Measurements from ENCODE around the gene MARCKS.
"Not testable (repeated sequence)": the region's sequence is repeated elsewhere in the genome, so short reads cannot be mapped to it uniquely, and the experiment has no call there.

The MARCKS gene

GRCh38 chr6:113901482-113901881 is 44.3 kb downstream of the MARCKS start:
- no peak for TF ChIP-seq Cebpa-rat (IDR thresholded peaks at IDR 0.05)
- H3K9ac ChIP-seq, result no peak overlapping the region
- no peak overlapping the region for H3K4me2 ChIP-seq
- no peaks in the 10 kb centered on the region for H3K36me3 ChIP-seq
- no peaks in the 10 kb centered on the region for H4K20me1 ChIP-seq
- no peak overlapping the region for H3K4me3 ChIP-seq
- no peaks in the 10 kb centered on the region for H3K27me3 ChIP-seq
- 0 out of 2 replicates have a peak, but pooled peaks cover 5% of the 10 kb centered on the region for H3K9me3 ChIP-seq
- H3K4me1 ChIP-seq, result no peaks in the 10 kb centered on the region
- no peak overlapping the region for H3K27ac ChIP-seq

- no peaks in the 10 kb centered on the region for H3K9me3 ChIP-seq
- no peak for TF ChIP-seq Cebpa-rat (IDR thresholded peaks at IDR 0.05)
- no peaks in the 10 kb centered on the region for H4K20me1 ChIP-seq
- no peaks in the 10 kb centered on the region for H3K27me3 ChIP-seq
- H3K9ac ChIP-seq, result no peak overlapping the region
- H3K36me3 ChIP-seq, result no peaks in the 10 kb centered on the region
- H3K4me1 ChIP-seq, result no peaks in the 10 kb centered on the region
- no peak overlapping the region for H3K27ac ChIP-seq
- no peak overlapping the region for H3K4me2 ChIP-seq
- no peak overlapping the region for H3K4me3 ChIP-seq
These were observed 46.7 kb downstream of the MARCKS start for GRCh38 chr6:113903666-113904330.

DNA sequence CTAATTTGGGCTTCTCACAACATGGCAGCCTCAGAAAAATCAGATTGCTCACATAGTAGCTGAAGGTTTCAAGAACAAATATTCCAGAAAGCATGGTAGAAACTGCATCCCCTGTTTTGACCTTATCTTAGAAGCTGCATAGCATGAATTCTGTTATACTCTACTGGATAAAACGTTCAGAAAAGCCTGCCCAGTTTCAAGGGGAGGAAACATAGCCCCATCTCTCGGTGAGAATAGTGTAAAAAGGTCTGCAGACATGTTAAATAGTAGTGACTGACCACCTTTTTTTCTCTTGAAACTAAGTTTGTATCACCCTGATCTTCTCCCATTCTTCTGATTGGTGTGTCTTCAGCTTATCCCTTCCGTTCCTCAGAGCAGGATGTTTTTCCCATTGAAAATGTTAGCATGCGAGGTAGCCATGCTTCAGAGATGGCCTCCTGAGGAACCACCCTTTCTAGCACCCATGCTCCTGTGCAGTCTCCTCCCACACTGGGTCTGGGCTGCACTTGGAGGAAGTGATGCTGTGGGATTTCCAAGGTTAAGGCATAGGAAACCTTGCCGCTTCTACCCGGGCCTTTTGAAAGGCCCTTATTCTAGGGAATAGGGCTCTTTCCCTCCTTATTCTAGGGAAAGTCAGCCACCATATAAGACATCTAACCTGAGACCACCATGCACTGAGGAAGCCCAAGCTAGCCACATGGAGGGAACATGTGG is 50.1 kb downstream of the MARCKS start:
- Histone ChIP-seq H3K27ac (no peak overlapping the region), H3K9ac (no peak overlapping the region), H3K9me3 (no peaks in the 10 kb centered on the region), H3K4me3 (no peak overlapping the region), H3K4me2 (no peak overlapping the region), H3K4me1 (no peaks in the 10 kb centered on the region), H3K27me3 (no peaks in the 10 kb centered on the region), H4K20me1 (no peaks in the 10 kb centered on the region), H3K36me3 (no peaks in the 10 kb centered on the region)
- TF ChIP-seq Cebpa-rat (IDR thresholded peaks at IDR 0.05), result no peak

- Histone ChIP-seq H4K20me1 (no peaks in the 10 kb centered on the region), H3K9ac (no peak overlapping the region), H3K27me3 (no peaks in the 10 kb centered on the region), H3K4me3 (no peak overlapping the region), H3K4me1 (no peaks in the 10 kb centered on the region), H3K36me3 (no peaks in the 10 kb centered on the region), H3K9me3 (no peaks in the 10 kb centered on the region), H3K4me2 (no peak overlapping the region), H3K27ac (no peak overlapping the region)
- no peak for TF ChIP-seq Cebpa-rat (IDR thresholded peaks at IDR 0.05)
These were observed 51.7 kb downstream of the MARCKS start for GRCh38 chr6:113908801-113909200.

GRCh38 chr6:113909224-113909856 is 52.2 kb downstream of the MARCKS start:
- H3K4me1 ChIP-seq, result no peaks in the 10 kb centered on the region
- no peak overlapping the region for H3K27ac ChIP-seq
- no peaks in the 10 kb centered on the region for H3K27me3 ChIP-seq
- H4K20me1 ChIP-seq, result no peaks in the 10 kb centered on the region
- no peak for TF ChIP-seq Cebpa-rat (IDR thresholded peaks at IDR 0.05)
- no peak overlapping the region for H3K4me2 ChIP-seq
- H3K36me3 ChIP-seq, result no peaks in the 10 kb centered on the region
- H3K9ac ChIP-seq, result no peak overlapping the region
- no peak overlapping the region for H3K4me3 ChIP-seq
- H3K9me3 ChIP-seq, result no peaks in the 10 kb centered on the region

- H3K4me2 ChIP-seq, H3K4me1 ChIP-seq, H3K27me3 ChIP-seq, H3K36me3 ChIP-seq, H3K4me3 ChIP-seq, H3K9me3 ChIP-seq, H3K9ac ChIP-seq, H3K27ac ChIP-seq, H4K20me1 ChIP-seq: not testable (repeated sequence)
These were observed 53.1 kb downstream of the MARCKS start for GRCh38 chr6:113910285-113910684.
